HG03139 (cell line): ENCODE data around the gene PET117.
"Not testable (repeated sequence)": the region's sequence is repeated elsewhere in the genome, so short reads cannot be mapped to it uniquely, and the experiment has no call there.

ENCODE experiments used
- ATAC-seq: cut with Tn5 transposase; IDR thresholded peaks from one replicate; pipeline ENCODE4 v1.9.1; 2021; ENCODE audit not compliant: unreplicated experiment

PET117 gene, protein sequence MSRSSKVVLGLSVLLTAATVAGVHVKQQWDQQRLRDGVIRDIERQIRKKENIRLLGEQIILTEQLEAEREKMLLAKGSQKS

DNA sequence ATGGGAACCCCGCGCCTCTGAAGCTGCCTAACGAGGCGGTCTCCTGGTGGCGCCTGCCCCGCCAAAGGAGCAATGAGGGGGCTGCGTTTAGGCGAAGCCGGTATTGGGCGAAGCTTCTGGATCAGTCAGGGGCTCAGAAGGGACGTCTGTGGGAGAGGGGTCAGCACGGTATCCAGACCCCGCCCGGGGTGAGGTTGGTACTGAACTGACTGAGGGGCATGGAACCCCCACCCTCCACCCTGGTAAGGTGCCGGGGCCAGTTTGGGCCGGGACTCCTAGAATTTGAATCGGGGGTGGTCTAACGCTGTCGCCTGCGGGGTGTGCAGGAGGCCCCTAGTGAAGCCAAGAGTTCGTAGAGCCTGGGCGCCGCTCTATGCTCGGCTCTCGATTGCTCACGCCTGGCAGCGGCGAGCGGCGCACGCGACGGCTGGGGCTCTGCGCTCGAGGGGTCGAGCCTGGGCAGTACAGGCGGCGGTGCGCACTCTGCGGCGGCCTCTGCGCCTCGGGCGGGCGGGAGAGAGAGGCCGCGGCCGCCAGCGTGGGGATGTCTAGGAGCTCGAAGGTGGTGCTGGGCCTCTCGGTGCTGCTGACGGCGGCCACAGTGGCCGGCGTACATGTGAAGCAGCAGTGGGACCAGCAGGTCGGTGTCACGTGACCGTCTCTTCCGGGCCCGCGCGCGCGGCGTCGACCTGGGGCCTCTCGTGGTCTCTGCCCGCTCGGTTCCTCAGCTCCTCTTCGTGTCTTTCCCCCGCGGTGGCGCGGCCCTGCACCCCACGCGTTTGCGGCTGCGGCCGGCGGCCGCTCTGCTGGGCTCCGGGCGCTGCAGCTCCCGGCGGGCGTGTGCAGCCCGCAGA is at the start of gene PET117, which contains the start of gene KAT14:
TSS of gene PET117 (plus strand) at position 452 of the 854 bp plus-strand sequence. CDS start at position 545, 93 bp downstream.
TSS of gene KAT14 (plus strand) at position 452 of the 854 bp plus-strand sequence. CDS start 4,798 bp downstream, outside the sequence.
- ATAC-seq: peak; percentile 83

DNA sequence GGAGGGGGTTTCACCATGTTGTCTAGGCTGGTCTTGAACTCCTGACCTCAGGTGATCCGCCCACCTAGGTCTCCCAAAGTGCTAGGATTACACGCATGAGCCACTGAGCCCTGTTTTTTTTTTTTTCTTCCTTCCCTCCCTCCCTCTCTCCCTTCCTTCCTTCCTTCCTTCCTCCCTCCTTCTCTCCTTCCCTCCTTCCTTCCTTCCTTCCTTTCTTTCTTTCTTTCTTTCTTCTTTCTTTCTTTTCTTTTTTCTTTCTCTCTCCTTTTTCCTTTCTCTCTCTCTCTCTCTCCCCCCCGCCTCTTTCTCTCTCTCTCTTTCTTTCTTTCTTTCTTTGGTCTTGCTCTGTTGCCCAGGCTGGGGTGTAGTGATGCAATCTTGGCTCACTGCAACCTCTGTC is 49.4 kb upstream of the PET117 start:
- not testable (repeated sequence) for ATAC-seq

DNA sequence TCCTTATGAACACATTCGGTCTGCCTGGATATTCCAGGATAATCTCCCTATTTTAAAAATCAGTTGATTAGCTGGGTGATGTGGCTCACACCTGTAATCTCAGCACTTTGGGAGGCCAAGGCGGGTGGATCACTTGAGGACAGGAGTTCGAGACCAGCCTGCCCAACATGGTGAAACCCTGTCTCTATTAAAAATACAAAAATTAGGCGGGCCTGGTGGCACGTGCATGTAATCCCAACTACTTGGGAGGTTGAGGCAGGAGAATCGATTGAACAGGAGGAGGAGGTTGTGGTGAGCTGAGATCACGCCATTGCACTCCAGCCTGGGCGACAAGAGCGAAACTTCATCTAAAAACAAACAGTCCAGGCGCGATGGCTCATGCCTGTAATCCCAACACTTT is 48.8 kb upstream of the PET117 start:
- ATAC-seq: not testable (repeated sequence)

DNA sequence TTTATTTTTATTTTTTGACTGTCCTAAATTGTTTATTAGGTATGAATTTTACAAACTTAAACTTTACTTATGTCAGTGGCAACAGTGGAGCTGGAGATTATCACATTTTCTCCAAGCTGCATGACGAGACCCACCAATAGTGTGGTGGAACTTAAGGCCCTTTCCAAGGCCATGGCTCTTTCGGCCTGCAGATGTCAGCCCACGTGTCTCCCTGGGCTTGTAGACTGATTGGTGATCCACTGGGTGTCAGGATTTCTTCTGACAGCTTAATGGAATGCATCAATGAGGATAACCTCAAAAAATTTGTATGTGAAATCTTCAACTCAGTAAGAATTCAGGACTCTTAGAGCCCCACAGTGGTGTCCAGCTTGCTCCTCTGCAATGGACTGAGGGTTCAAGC is 47.6 kb upstream of the PET117 start:
- no peak for ATAC-seq

DNA sequence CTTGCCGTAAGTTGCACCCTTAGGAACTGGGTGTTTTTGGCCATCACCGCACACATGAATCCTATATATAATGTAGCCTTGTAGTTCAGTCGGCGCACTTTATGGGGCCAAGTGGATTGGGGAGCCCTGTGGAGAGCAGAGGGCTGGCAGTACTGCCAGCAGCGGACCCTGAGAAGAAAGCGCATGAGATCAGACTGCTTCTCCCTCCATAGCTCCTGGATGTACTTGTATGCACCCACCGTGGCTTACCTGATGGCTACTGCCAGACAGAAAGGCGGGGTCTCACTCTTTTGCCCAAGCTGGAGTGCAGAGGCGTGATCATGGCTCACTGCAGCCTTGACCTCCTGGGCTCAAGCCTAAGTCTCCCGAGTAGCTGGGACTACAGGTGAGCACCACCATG is 47.2 kb upstream of the PET117 start:
- ATAC-seq: no peak

DNA sequence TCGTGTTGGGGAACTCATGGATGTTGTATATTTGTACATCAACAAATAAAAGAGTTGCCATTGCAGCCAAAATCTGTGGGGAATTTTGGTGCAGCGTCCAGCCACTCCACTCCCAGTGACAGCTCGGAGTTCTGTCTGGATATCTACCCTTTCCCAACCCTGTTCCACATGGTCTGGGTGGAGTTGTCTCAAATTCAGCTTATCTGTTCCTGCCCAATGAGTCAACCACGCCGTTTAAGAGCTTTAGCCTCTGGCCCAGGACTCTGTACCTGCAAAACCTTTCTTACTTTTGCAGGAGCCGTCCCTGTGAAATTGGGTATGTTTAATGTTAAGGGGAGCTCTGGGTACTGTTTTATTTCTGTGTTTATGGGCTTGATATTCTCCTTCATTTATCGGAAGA is 46.0 kb upstream of the PET117 start:
- ATAC-seq: no peak

DNA sequence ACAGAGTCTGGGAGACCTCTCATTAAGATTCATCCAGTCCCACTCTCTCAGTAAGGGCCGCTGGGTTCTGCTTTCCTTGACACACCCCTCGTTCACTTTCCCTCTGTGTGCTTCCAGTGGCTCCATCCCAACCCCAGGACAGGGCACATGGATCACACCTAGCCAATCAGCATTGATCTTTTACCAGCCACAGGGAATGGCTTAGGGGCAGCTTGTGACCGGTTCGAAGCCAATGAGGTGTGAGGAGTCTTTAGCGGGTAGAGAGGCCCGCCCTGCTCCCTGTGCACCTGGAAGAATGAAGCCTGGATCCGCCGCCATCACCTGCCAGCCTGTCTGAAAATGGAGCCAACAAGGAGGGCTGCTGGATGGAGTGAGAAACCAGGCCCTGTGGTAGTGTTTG is 44.8 kb upstream of the PET117 start:
- no peak for ATAC-seq

DNA sequence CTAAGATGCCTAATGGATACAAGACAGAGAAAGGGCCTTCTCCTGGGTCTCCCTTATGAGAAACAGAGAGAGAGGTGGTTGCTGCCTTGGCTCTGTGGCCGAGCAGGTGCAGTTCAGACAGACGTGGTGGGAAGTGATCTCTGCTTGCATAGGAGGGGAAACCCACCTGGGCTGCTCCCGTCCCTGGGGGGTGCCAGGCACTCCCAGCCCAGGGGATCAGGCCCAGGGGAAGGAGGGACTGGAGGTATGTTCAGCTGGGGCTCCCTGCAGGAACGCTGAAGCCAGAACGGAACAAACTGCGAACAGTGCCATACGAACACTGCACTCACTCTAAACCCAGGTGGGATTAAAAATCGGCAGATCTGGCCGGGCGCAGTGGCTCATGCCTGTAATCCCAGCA is 44.3 kb upstream of the PET117 start:
- ATAC-seq: no peak

DNA sequence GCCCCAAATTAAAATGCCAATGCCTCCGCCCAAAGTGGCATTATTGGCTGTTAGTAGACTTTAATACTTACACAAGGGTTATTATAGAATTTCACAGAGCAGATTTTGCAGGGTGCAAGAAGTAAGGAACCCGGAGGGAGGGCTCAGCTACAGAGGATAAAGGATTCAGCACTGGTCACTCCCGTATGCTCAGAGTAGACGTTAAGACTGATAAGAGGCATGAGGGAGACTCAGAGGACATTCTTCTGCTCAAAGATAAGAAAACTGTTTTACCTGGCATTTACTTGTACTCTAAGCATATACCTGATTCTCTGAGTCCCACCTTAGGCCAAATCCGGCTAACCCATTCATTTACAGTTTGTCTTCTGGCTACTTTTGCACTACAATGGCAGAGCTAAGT is 43.5 kb upstream of the PET117 start:
- ATAC-seq: no peak

DNA sequence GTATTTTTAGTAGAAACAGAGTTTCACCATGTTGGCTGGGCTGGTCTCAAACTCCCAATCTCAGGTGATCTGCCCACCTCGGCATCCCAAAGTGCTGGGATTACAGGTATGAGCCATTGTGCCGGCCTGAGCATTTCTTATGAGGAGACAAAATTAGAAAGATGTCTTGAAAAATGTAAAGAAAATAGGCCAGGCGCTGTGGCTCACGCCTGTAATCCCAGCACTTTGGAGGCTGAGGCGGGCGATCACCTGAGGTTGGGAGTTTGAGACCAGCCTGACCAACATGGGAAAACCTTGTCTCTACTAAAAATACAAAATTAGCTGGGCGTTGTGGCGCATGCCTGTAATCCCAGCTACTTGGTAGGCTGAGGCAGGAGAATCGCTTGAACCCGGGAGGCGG is 37.1 kb upstream of the PET117 start:
- ATAC-seq: not testable (repeated sequence)

DNA sequence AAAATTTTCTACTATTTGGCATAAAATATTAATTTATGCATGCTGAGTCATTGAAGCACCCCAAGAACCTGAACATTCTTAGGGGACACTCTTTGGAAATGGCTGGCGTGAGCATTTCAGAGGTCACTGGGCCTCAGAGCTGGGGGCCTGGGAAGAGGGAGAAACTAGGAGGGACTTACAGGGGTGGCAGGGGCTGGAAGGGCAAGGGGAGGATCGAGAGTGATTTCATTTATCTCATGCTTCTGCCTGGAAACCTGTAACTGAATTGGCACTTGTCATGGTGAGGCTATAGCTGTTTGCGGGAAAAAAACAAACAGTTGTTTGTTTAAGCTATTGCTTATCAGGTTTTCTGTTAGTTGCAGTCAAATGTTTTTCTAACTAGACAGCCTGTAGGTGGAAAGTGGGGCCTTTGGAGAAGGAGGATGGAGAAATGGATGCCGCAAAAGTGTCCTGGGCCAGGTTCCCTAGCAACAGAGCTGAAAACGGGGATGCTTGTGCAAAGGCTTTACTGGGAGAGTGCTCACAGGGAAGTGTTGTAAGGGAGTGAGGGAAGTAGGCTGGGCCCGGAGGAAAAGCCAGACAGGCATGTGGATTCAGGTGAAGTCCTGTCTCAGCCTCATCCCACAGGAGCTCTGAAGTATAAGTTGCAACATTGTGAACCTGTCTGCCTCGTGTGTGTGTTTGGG is 36.4 kb upstream of the PET117 start:
- ATAC-seq: no peak

DNA sequence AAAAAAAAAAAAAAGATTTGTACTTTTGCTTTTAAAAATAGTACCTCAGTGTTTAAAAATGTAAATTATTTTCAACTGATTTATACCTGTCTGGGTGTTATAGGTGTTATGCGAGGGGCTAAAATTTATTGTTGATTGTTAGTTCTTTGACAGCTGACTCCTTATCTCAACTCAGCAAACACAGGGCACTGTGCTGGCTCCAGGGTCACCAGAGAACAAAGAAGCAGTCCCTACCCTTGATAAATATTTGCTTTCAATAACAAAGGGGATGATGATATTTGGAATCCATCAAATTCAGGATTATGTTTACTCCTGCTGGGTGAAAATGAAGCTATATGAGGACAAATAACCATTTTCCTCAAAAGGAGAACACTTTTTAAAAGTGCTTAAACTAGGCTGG is 34.2 kb upstream of the PET117 start:
- no peak for ATAC-seq

DNA sequence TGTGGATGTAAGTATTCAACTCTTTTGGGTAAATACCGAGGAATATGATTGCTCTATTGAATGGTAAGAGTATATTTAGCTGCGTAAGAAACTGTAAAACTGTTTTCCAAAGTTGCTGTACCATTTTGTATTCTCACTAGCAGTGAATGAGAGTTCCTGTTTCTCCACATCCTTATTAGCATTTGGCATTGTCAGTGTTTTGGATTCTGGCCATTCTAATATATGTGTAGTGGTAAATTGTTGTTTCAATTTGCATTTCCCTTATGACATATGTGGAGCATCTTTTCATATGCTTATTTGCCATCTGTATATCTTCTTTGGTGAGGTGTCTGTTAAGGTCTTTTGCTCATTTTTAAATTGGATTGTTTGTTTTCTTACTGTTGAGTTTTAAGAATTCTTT is 29.3 kb upstream of the PET117 start:
- no peak for ATAC-seq

DNA sequence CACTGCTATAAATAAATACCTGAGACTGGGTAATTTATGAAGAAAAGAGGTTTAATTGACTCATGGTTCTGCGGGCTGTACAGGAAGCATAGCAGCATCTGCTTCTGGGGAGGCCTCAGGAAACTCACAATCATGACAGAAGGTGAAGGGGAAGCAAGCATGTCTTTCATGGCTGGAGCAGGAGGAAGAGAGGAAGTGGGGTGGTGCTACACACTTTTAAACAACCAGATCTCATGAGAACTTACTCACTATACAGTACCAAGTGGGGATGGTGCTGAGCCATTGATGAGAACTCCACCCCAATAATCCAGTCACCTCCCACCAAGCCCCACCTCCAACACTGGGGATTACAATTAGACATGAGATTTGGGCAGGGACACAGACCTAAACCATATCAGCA is 9.1 kb upstream of the PET117 start:
- not testable (repeated sequence) for ATAC-seq

DNA sequence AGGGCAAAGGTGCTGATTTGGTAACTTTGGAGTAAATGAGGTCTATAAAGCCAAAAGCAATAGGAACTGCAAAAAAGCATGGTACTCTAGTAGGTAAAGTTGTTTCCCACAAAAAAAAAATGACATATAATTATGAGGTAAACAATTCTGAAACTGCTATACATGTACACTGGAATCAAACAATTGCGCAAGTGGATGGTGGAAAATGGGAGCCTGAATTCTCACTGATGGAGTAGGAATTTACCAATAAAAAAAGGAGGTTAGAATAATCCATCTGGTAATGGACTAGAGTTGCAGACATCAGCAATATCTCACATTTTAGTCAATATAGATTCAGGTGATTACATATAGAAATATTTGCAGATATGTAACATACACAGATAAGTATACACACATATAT is 5.0 kb upstream of the PET117 start:
- no peak for ATAC-seq

DNA sequence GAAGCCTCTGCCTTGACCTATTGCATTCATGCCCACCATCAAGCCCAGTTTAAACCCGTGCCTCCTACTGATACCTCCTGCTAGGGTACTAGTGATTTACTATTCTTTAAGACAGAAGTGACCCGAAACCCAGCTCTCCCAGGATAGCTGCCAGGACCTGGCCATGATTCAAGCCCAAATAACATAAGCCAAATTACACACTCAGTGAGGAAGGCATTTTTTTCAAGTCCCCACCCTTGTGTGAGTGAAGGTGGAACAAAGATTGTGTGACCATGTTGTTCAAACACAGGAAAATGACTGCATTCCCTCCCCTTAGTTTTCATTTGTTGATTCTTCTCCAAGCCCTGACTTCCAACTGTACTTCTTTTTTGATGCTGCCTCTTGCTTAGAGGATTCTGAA is 3.7 kb upstream of the PET117 start:
- ATAC-seq: no peak

DNA sequence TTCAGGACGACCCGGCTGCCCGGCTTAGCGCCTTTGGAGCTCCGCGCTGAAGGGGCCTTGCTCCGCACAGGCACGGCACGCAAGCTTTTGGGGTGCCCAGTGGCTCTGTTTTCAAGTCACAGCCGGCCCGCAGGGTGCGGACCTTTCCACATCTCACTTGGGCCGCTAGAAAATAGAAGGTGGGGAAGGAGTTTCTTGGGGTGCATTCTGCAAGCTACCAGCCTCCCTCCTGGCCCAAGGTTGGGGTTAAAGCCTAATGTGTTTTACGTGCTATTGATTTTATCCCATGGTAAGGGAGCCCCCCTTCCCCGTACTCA is 561 bp downstream of the PET117 start:
- ATAC-seq: peak; percentile 27

DNA sequence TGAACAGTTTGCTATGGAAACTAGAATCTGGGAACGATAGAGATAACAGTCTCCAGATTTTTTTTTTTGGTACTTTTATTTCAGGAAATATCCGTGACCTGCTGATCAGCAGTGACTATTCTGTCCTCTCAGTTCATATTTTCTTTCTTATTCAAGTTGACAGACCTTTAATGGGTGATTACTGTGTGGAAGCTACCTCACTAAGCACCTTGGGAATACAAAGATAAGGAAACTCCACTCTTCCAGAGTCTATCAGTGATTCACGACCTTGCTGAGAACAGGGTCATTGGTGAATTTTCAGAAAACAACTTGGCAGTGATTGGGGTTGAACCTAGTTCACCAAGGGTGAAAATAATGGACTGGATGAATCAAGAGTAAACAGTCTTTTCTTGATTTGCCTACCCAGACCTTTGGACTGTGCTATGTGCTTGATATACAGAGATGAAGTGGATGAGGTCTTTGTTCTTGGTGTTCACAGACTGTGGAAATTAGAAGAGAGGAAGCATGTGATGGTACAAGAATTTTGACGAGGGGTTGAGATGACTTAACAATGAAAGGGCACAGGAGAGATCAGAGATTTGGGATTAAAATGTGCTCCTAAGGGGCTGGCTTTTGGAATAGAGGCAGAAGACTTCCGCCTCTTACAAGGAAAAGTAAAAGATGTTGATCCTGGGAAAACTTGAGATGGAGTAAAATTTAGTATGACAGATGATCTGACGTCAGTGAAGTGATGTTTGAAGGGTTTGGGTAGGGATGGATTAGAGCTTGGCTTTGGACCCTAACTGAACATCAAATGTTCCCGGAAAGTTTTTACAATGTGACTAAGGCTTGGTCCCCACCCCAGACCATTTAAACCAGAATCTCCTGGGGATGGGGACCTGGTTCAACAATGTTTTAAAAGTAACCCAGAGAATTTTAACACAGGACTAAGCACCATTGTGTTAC is 1.2 kb downstream of the PET117 start:
- no peak for ATAC-seq

DNA sequence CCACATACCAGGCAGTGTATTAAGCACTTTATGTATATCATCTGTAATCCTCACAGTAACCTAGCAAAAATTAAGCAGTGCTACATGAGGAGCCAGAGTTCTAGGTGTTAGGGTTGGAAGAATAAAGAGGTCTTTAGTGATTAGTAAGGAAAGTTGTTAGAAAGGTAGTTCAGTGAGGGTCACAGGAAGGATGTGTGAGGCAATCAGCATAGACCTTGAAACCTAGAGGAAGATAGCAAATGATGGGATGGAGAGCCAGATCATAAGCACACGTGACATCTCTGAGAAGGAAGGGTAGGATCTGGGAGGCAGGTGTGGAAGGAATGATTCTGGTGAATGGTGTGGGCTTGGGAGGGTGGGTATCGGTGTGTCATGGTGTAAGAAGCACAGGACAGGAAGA is 2.2 kb downstream of the PET117 start:
- no peak for ATAC-seq

DNA sequence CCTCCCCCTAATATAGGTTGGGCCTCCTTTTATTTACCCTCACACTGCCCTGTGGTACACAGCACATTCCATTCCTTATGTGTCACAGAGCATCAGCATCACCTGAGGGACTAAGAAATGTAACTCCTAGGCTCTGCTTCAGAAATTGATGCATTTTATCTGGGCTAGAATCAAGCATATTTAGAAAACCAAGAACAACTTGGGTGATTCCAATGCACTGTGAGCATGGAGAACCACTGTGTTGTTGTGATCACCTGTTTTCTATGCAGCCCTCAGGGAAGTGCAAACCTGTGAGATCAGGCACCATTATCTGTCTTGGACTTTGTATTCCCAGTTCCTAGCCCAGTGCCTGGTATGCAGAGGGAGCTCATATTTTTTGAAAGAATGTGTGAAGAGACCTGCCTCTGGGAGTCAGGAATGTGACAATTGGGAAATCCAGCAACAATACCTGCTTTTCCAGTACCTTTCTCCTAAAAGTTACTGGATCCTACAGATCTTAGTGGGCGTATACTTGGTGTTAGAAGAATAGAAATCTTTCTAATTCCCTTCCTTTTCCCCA is 7.0 kb downstream of the PET117 start:
- no peak for ATAC-seq

DNA sequence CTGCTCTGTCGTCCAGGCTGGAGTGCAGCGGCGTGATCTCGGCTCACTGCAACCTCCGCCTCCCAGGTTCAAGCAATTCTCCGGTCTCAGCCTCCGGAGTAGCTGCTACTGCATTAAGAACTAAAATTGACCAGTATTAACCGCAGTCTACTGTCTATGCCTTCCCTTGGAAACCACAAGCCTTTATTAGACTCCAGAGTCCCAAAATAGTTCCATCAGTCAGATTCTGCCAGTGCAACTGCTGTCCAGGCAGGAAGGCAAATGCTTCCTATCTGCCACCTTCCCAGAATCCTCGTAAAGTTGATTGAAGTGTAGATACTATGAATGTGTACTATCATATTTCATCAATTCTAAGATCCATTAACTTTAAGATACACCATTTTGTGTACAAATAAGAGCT is 16.7 kb downstream of the PET117 start:
- no peak for ATAC-seq
